ENCODE results near the gene CAMSAP1.

- TF ChIP-seq EZH2 (IDR thresholded peaks at IDR 0.05; ENCODE audit: insufficient read depth, poor library complexity, severe bottlenecking) (no peak), EZH2phosphoT487 (IDR thresholded peaks at IDR 0.05; ENCODE audit: insufficient read depth, low read depth) (no peak)
Observed at GRCh38 chr9:135858491-135859185, 48.7 kb downstream of the CAMSAP1 start.

Data from GM23248 (cell line).